ENCODE results near the gene APLP1. TPM values are rescaled to one million over a fixed set of nuclear protein-coding genes. Genes with fewer than 3 reads are reported as not detected.

Gene APLP1
- total and polyA plus RNA-seq, 2 experiments from 2014 or later, result 30.2 to 36.0 TPM

- no peak for TF ChIP-seq JUNB (IDR thresholded peaks at IDR 0.05; ENCODE audit: unreplicated experiment)
- TF ChIP-seq STAT1 (IDR thresholded peaks at IDR 0.05; ENCODE audit: unreplicated experiment), result no peak
- no peak for TF ChIP-seq NANOG (IDR thresholded peaks at IDR 0.05; ENCODE audit: borderline replicate concordance)
Measured at GRCh38 chr19:35904311-35905068, 36.1 kb downstream of the APLP1 start (continued).

- no peak overlapping the region for H3K4me2 ChIP-seq
- peaks cover 37% of the 10 kb centered on the region for H3K4me1 ChIP-seq (ENCODE audit: insufficient read depth)
- DNase-seq (ENCODE audit: low spot score) (no peak), ATAC-seq (no peak)
- Mint-ChIP-seq H3K27me3 (ENCODE audit: insufficient read depth, low read depth, poor library complexity) (peaks cover 20% of the 10 kb centered on the region), H3K9me3 (no peaks in the 10 kb centered on the region; the same call in 2 of the 3 replicates), H3K4me1 (peaks cover 47% of the 10 kb centered on the region), H3K36me3 (ENCODE audit: low read depth) (no peaks in the 10 kb centered on the region), H3K4me3 (no peak overlapping the region), H3K27ac (no peak overlapping the region)
- H3K27me3 ChIP-seq (ENCODE audit: insufficient read depth), result no peaks in the 10 kb centered on the region
- no peaks in the 10 kb centered on the region for H3K9me2 ChIP-seq (ENCODE audit: insufficient read depth)
- no peak overlapping the region for H3K4me3 ChIP-seq
- no peak overlapping the region for H2AFZ ChIP-seq
- 0 out of 2 replicates have a peak overlapping the region, but pooled peaks have one; percentile 39 for H3K27ac ChIP-seq (ENCODE audit: low read depth)
- peaks cover 16% of the 10 kb centered on the region; the same call in 1 of the 2 replicates for H3F3A ChIP-seq (replicated peaks; ENCODE audit: low read depth)
- H4K20me1 ChIP-seq (replicated peaks; ENCODE audit: insufficient read depth), result no peaks in the 10 kb centered on the region
- no peaks in the 10 kb centered on the region for H3K79me2 ChIP-seq (replicated peaks; ENCODE audit: insufficient read depth)
- no peaks in the 10 kb centered on the region for H3K36me3 ChIP-seq (ENCODE audit: insufficient read depth)
- TF ChIP-seq ZNF331 (CRISPR knock-in tag; IDR thresholded peaks at IDR 0.05; ENCODE audit: low read depth) (no peak), POLR2AphosphoS5 (IDR thresholded peaks at IDR 0.05; ENCODE audit: low read depth) (no peak), CREB1 (CRISPR knock-in tag; IDR thresholded peaks at IDR 0.05; ENCODE audit: low read depth) (no peak), EZH2phosphoT487 (IDR thresholded peaks at IDR 0.05; ENCODE audit: unreplicated experiment) (no peak), CTCF (conservative IDR thresholded peaks at IDR 0.05; ENCODE audit: low read depth in 2 of 2) (no peak), STAT1 (IDR thresholded peaks at IDR 0.05; ENCODE audit: unreplicated experiment) (no peak), EZH2 (IDR thresholded peaks at IDR 0.05; ENCODE audit: low read depth, unreplicated experiment) (no peak), JUNB (IDR thresholded peaks at IDR 0.05; ENCODE audit: unreplicated experiment) (no peak), REST (IDR thresholded peaks at IDR 0.05; ENCODE audit: unreplicated experiment) (no peak), NANOG (IDR thresholded peaks at IDR 0.05; ENCODE audit: borderline replicate concordance) (no peak), ETS1 (IDR thresholded peaks at IDR 0.05) (no peak)
Measured at GRCh38 chr19:35905178-35905727, 36.9 kb downstream of the APLP1 start.

Data from GM23338 (cell line).